HCT116 (cell line): Measurements from ENCODE around the gene TTLL5.

Experiments used
- CBX3 ChIP-seq: IDR thresholded peaks from 2 replicates; pipeline ENCODE4 v1.6.1; 2012; ENCODE audit warnings: low read depth
- CTCF ChIP-seq, 3 experiments: fragments of 200-600 bp in 1 of 3; sonication (generic) in 1 of 3; IDR thresholded peaks in 2 of 3; conservative IDR thresholded peaks in 1 of 3; 2 replicates each; pipeline ENCODE4 v1.5.1; 2012 to 2017; ENCODE audit warnings: low read depth in 2 of 3, low read length in 2 of 3, antibody characterized with exemption in 1 of 3, borderline replicate concordance in 1 of 3, control low read depth in 1 of 3, mild to moderate bottlenecking in 1 of 3, mixed read lengths in 1 of 3, mixed run types in 1 of 3, moderate library complexity in 1 of 3; ENCODE audit not compliant: insufficient read depth in 1 of 3
- EGR1 ChIP-seq: IDR thresholded peaks from 2 replicates; pipeline ENCODE4 v1.6.1; 2012; ENCODE audit warnings: low read depth
- EZH2 ChIP-seq: fragments of 200-600 bp; sonication (generic); IDR thresholded peaks from 2 replicates; pipeline ENCODE4 v1.6.1; 2017; ENCODE audit warnings: antibody characterized with exemption, mixed run types
- EZH2phosphoT487 ChIP-seq: fragments of 200-600 bp; IDR thresholded peaks from 2 replicates; pipeline ENCODE4 v1.6.1; 2018; ENCODE audit warnings: antibody characterized with exemption, borderline replicate concordance
- MAX ChIP-seq: IDR thresholded peaks from 2 replicates; pipeline ENCODE4 v1.6.1; 2012
- POLR2A ChIP-seq: IDR thresholded peaks from 2 replicates; pipeline ENCODE4 v1.7.0; 2011; ENCODE audit warnings: borderline replicate concordance; ENCODE audit not compliant: insufficient read depth, insufficient read length; ENCODE audit errors: extremely low read depth
- POLR2AphosphoS5 ChIP-seq: IDR thresholded peaks from 2 replicates; pipeline ENCODE4 v1.6.1; 2011; ENCODE audit warnings: mild to moderate bottlenecking, low read depth, low read length, moderate library complexity
- YY1 ChIP-seq: IDR thresholded peaks from 2 replicates; pipeline ENCODE4 v1.6.1; 2011; ENCODE audit warnings: low read length, low read depth, moderate library complexity, mild to moderate bottlenecking; ENCODE audit not compliant: insufficient replicate concordance; ENCODE audit errors: extremely low read depth
- TF ChIP-seq, protein P1 (sequence below): IDR thresholded peaks from 2 replicates; pipeline ENCODE4 v1.6.1; 2012
- TF ChIP-seq, protein P2 (sequence below): IDR thresholded peaks from 2 replicates; pipeline ENCODE4 v1.6.1; 2011; ENCODE audit warnings: mild to moderate bottlenecking, low read length, moderate library complexity; ENCODE audit not compliant: insufficient replicate concordance; ENCODE audit errors: extremely low read depth

- TF ChIP-seq CTCF (IDR thresholded peaks at IDR 0.05 in 2 of 3, conservative IDR thresholded peaks at IDR 0.05 in 1 of 3; ENCODE audit: borderline replicate concordance in 1 of 3, insufficient read depth in 1 of 3, low read depth in 2 of 3, low read length in 2 of 3) (no peak), CBX3 (no peak), EZH2 (no peak), EGR1 (no peak), POLR2A (no peak), POLR2AphosphoS5 (no peak), YY1 (no peak), MAX (no peak), EZH2phosphoT487 (no peak)
- TF ChIP-seq, protein P1, sequence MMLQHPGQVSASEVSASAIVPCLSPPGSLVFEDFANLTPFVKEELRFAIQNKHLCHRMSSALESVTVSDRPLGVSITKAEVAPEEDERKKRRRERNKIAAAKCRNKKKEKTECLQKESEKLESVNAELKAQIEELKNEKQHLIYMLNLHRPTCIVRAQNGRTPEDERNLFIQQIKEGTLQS, result no peak
- TF ChIP-seq, protein P2, sequence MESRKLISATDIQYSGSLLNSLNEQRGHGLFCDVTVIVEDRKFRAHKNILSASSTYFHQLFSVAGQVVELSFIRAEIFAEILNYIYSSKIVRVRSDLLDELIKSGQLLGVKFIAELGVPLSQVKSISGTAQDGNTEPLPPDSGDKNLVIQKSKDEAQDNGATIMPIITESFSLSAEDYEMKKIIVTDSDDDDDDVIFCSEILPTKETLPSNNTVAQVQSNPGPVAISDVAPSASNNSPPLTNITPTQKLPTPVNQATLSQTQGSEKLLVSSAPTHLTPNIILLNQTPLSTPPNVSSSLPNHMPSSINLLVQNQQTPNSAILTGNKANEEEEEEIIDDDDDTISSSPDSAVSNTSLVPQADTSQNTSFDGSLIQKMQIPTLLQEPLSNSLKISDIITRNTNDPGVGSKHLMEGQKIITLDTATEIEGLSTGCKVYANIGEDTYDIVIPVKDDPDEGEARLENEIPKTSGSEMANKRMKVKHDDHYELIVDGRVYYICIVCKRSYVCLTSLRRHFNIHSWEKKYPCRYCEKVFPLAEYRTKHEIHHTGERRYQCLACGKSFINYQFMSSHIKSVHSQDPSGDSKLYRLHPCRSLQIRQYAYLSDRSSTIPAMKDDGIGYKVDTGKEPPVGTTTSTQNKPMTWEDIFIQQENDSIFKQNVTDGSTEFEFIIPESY, result no peak
Measured at GRCh38 chr14:75662966-75663365, 1.9 kb downstream of the TTLL5 start.
